Activated T-helper 17 cell treated with anti-CD3 and anti-CD28 coated beads, Interleukin-2, amount 50 U/mL, for 72 hours (primary cell): ENCODE measurements around the gene CTDSPL. TPM values are rescaled to one million over a fixed set of nuclear protein-coding genes. Genes with fewer than 3 reads are reported as not detected.
"Not testable (repeated sequence)": the region's sequence is repeated elsewhere in the genome, so short reads cannot be mapped to it uniquely, and the experiment has no call there.

Experiments
- ATAC-seq: fragments of 150-1000 bp; cut with Tn5 transposase; replicated peaks from 2 replicates; pipeline ENCODE4 v1.10.0; 2021; ENCODE audit warnings: mild to moderate bottlenecking, moderate library complexity
- H3K27ac Mint-ChIP-seq: one replicate; pipeline ENCODE4 v1.8.0; 2022; ENCODE audit warnings: mixed read lengths
- H3K27me3 Mint-ChIP-seq: one replicate; pipeline ENCODE4 v1.8.0; 2022; ENCODE audit warnings: mixed read lengths
- H3K36me3 Mint-ChIP-seq: one replicate; pipeline ENCODE4 v1.8.0; 2022; ENCODE audit warnings: low read depth, mild to moderate bottlenecking, mixed read lengths
- H3K4me1 Mint-ChIP-seq: one replicate; pipeline ENCODE4 v1.8.0; 2022; ENCODE audit warnings: mixed read lengths
- H3K4me3 Mint-ChIP-seq: one replicate; pipeline ENCODE4 v1.8.0; 2022; ENCODE audit warnings: mild to moderate bottlenecking, mixed read lengths
- H3K9me3 Mint-ChIP-seq: one replicate; pipeline ENCODE4 v1.8.0; 2022; ENCODE audit warnings: mixed read lengths
- total RNA-seq, 2 donors: library from RNA; stranded (reverse); gene quantifications; one replicate each; pipeline ENCODE4 v1.2.3, GENCODE V29; 2022

CTDSPL gene
- total RNA-seq, 2 donors from 2014 or later = 1.5 to 2.3 TPM

DNA sequence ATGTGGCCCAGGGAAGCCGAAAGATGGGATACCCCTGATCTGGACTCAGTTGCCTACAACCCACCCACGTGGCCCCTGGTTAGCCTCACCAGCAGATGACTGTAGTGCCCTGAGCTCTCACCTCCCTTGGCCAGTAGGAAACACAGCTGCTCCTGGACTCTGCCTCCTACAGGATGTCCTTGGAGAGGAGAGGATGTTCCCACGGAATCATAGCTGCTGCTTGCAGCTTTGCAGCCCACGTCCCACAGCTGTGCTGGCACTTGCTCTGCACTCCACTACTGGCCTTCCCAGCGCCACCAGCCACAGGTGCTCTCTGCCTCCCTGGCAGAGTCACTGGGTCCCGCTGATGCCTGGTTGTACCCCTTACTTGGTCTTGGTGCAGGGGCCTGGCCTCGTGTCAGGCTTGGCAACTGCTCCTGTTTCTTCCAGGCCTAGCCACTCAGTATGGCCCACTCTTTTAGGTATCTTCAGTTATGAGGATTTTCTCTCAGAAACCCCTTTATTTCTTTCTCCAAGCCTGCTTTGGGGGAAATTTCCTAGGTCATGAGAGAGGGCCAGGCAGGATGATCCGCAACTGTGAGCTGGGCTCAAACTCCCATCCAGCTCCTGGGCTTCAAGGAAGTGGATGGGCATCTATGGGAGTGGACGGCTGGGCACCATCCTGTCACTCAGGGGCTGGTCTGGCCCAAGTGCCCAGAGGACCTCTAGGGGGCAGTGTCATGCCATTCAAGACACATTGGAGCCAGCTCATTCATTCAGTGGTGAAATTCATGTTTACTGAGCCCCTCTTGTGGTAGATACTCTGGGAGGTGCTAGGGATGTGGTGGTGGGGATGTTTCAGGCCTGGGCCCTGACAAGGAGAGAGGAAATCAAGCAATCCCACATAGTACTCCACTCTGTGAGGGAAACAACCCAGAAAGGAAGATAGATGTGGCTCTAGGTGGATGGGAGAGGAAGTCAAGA lies 112.7 kb downstream of the CTDSPL start:
- ATAC-seq = peak; percentile 98
- Mint-ChIP-seq H3K36me3 (no peaks in the 10 kb centered on the region), H3K27ac (peak overlapping the region; percentile 19), H3K9me3 (no peaks in the 10 kb centered on the region), H3K27me3 (no peaks in the 10 kb centered on the region), H3K4me3 (no peak overlapping the region), H3K4me1 (peaks cover 5% of the 10 kb centered on the region)

GRCh38 chr3:37979541-37980461 lies 118.1 kb downstream of the CTDSPL start:
- no peak for ATAC-seq
- H3K36me3 Mint-ChIP-seq = no peaks in the 10 kb centered on the region
- no peak overlapping the region for H3K27ac Mint-ChIP-seq
- H3K4me3 Mint-ChIP-seq = no peak overlapping the region
- H3K27me3 Mint-ChIP-seq = no peaks in the 10 kb centered on the region
- peaks cover 2% of the 10 kb centered on the region for H3K4me1 Mint-ChIP-seq
- no peaks in the 10 kb centered on the region for H3K9me3 Mint-ChIP-seq

GRCh38 chr3:37980462-37981347 lies 119.0 kb downstream of the CTDSPL start:
- H3K9me3 Mint-ChIP-seq = no peaks in the 10 kb centered on the region
- H3K4me1 Mint-ChIP-seq = no peaks in the 10 kb centered on the region
- no peak overlapping the region for H3K4me3 Mint-ChIP-seq
- no peak for ATAC-seq
- no peaks in the 10 kb centered on the region for H3K27me3 Mint-ChIP-seq
- no peak overlapping the region for H3K27ac Mint-ChIP-seq
- no peaks in the 10 kb centered on the region for H3K36me3 Mint-ChIP-seq

DNA sequence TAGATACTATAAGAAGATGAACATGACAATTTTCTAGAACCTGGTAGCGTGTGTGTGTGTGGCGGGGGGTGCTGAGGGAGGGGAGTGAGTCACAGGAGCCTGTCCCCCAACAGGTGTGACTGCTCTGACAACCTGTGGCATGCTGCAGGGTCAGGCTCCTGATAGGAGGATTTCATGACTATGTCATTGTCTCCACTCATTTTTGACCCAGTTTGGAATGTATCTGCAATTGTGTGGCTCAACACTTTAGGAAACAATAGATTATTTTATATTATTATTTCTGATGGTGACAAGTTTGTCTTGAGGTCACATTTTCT lies 119.6 kb downstream of the CTDSPL start:
- Mint-ChIP-seq H3K9me3 (no peaks in the 10 kb centered on the region), H3K36me3 (no peaks in the 10 kb centered on the region), H3K27ac (no peak overlapping the region), H3K4me1 (no peaks in the 10 kb centered on the region), H3K4me3 (no peak overlapping the region), H3K27me3 (no peaks in the 10 kb centered on the region)
- no peak for ATAC-seq

DNA sequence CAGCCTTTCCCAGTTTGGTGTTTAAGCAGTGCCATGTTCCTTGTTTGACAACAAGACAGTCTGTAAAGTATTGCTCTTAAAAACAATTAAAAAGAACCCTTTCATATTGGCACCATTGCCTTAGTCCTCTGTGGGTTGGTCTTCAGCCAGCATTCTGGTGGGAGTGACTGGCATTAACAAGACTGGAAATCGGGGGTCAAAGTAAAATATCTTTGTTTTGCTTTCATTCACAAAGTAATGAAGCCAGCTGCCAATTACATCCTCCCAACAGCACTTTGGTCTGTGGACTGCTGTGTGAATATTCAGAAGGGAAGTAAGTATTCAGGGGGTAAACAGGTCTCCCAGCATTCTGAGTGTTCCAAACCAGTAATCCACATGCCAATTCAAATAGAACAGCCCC lies 120.7 kb downstream of the CTDSPL start:
- Mint-ChIP-seq H3K27ac (no peak overlapping the region), H3K36me3 (no peaks in the 10 kb centered on the region), H3K4me3 (no peak overlapping the region), H3K27me3 (no peaks in the 10 kb centered on the region), H3K4me1 (no peaks in the 10 kb centered on the region), H3K9me3 (no peaks in the 10 kb centered on the region)
- no peak for ATAC-seq

GRCh38 chr3:37984051-37984450 lies 122.4 kb downstream of the CTDSPL start:
- Mint-ChIP-seq H3K4me3 (no peak overlapping the region), H3K4me1 (no peaks in the 10 kb centered on the region), H3K9me3 (no peaks in the 10 kb centered on the region), H3K36me3 (no peaks in the 10 kb centered on the region), H3K27ac (no peak overlapping the region), H3K27me3 (no peaks in the 10 kb centered on the region)
- no peak for ATAC-seq

- H3K4me3 Mint-ChIP-seq = no peak overlapping the region
- no peak overlapping the region for H3K27ac Mint-ChIP-seq
- H3K27me3 Mint-ChIP-seq = no peaks in the 10 kb centered on the region
- no peaks in the 10 kb centered on the region for H3K36me3 Mint-ChIP-seq
- H3K9me3 Mint-ChIP-seq = no peaks in the 10 kb centered on the region
- H3K4me1 Mint-ChIP-seq = no peaks in the 10 kb centered on the region
- ATAC-seq = no peak
Measured at GRCh38 chr3:37984596-37984995, 122.9 kb downstream of the CTDSPL start.

DNA sequence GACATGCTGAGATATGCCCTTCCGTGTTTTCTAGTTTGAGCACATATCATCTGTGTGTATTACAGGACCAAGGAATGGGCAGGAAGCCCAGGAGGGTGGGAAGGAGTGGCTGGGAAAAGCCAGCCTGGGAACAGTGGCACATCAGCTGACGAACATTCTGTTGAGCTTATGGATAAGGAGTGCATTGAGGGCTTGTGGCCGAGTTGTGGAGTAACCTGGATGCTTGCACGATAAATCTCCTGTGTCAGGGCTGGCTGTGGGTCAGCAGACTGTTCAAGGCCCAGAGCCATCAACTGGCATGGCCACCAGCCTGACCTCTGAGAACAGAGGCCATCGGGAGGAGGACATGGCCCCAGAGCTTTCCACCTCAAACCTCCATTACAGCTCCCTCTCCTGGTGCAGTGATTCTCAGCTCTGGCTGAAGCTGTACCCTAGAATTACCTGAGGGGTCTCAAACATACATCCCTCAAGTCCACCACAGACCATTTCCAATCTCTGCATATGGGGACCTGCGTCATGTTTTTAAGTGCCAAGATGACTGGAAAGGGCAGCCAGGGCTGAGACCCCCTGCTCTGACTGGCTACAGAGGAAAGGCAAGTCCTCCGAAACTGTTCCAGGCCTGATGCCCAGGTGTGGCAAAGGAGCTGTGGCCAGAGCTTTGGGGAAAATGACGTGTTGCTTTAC lies 124.1 kb downstream of the CTDSPL start:
- H3K9me3 Mint-ChIP-seq = no peaks in the 10 kb centered on the region
- no peak for ATAC-seq
- no peaks in the 10 kb centered on the region for H3K36me3 Mint-ChIP-seq
- H3K4me3 Mint-ChIP-seq = no peak overlapping the region
- no peaks in the 10 kb centered on the region for H3K27me3 Mint-ChIP-seq
- H3K4me1 Mint-ChIP-seq = no peaks in the 10 kb centered on the region
- no peak overlapping the region for H3K27ac Mint-ChIP-seq

DNA sequence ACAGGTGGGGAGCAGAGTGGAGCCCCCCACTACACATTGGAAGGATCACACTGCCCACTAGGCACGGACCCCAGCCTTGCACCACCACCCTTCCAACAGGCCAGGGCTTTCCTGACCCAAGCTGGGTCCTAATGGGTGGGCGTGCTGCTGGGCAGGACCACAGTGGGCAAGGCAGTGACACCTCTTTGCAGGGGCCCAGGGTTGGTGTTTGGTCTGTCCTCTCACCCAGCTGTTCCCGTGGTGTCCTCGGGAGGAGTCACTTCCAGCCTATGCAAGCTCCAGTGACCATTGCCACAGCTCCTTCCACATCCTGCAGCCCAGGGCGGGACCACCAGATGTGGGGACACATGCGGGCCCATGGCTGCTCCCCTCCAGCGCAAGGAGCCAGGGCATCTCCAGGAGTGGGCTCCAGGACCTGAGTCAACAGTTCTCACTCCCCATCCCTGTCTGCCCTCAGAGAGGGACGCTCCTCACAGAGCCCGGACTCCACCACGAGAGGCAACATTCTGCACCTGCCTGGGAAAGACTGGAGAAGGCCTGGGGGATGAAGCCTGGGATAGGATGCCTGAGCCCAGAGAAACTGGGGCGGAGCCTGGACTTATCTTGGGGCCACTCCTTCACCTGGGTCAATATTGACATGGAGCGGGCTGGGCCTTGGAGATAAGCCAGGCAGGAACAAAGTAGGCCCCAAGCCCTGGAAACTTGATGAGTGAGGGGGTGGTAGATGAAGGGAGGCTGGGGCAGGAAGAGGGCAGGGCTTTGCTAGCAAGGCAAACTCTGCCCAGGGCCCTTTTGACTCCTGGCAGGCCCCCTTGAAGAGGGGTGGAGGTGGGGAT lies 125.0 kb downstream of the CTDSPL start:
- Mint-ChIP-seq H3K27me3 (no peaks in the 10 kb centered on the region), H3K9me3 (no peaks in the 10 kb centered on the region), H3K27ac (no peak overlapping the region), H3K36me3 (no peaks in the 10 kb centered on the region), H3K4me3 (no peak overlapping the region), H3K4me1 (no peaks in the 10 kb centered on the region)
- ATAC-seq = no peak

DNA sequence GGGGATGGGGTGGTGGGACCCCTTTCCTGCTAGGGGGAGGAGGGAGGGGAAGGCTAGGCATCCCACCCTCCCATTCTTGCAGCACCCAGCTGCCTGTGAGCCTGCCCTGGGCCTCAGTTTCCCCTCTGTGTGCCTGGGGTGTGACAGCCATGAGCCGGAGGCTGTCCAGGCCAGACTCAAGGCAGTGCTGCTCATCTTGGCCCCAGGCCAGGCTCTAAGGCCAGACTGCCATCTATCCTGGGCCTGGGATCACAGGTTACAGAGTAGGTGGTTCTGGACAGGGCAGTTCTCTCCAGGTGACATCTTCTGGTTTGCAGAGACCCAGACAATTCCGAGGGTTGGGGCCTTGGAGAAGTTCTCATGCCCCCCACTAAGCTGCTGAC lies 125.6 kb downstream of the CTDSPL start:
- H3K9me3 Mint-ChIP-seq = no peaks in the 10 kb centered on the region
- H3K36me3 Mint-ChIP-seq = no peaks in the 10 kb centered on the region
- H3K4me1 Mint-ChIP-seq = no peaks in the 10 kb centered on the region
- no peak overlapping the region for H3K4me3 Mint-ChIP-seq
- no peaks in the 10 kb centered on the region for H3K27me3 Mint-ChIP-seq
- no peak for ATAC-seq
- no peak overlapping the region for H3K27ac Mint-ChIP-seq

DNA sequence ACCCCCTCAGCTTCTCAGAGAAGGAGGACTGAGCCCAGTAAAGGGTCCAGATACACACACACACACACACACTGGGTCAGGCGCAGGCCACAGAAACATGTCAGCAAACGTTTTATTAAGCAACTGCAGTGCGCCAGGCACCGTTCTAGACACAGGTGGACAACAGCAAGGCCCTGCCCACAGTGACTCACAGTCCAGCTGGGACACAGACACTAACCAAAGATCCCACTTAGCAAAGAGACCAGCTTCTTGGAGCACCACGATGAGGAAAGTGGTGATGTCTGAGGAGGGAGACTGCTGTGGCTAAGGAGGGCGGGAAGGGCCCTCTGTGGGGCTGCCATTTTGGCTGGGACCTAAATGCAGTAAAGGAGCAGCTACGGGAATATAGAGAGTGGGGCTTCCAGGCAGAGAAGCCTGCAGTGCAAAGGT lies 126.1 kb downstream of the CTDSPL start:
- Mint-ChIP-seq H3K27me3 (no peaks in the 10 kb centered on the region), H3K9me3 (no peaks in the 10 kb centered on the region), H3K36me3 (no peaks in the 10 kb centered on the region), H3K4me3 (no peak overlapping the region), H3K27ac (no peak overlapping the region), H3K4me1 (no peaks in the 10 kb centered on the region)
- no peak for ATAC-seq

DNA sequence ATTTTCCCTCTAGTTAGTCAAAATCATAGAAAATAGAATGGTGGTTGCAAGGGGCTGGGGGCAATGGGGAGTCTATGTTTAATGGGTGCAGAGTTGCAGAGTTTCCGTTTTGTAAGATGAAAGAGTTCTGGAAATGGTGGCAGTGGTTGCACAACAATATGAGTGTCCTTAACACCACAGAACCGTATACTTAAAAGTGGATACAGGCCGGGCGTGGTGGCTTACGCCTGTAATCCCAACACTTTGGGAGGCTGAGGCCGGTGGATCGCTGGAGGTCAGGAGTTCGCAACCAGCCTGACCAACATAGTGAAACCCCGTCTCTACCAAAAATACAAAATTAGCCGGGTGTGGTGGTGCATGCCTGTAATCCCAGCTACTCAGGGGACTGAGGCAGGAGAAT lies 126.7 kb downstream of the CTDSPL start:
- not testable (repeated sequence) for ATAC-seq, H3K36me3 Mint-ChIP-seq, H3K9me3 Mint-ChIP-seq, H3K4me1 Mint-ChIP-seq, H3K4me3 Mint-ChIP-seq, H3K27ac Mint-ChIP-seq, H3K27me3 Mint-ChIP-seq

DNA sequence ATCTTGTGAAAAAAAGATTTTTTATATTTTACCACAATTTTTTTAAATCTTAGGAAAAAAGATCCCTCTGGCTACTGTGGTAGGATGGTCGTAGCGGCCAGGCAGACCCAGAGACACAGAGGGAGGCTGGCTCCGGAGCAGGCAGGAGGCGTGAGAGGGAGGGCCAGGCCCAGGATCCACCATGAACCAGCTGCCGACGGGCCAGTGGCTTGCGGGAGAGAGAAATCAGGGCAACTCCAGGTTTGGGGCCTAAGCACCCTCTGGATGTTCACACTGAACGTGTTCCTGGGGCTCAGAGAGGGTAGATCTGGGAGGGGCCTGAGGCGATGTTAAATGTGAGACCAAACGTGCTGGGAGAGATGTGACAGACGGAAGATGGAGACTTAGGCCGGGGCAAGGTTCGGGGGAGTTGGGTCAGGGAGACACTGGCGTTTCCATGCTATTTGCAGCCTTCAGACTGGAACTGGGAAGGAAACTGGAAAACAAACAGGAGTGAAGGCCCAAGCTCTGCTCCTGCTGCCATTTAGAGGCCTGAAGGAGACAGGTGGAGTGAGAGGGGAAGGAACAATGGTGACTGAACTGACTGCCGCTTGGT lies 127.3 kb downstream of the CTDSPL start:
- Mint-ChIP-seq H3K4me3 (no peak overlapping the region), H3K27me3 (no peaks in the 10 kb centered on the region), H3K9me3 (no peaks in the 10 kb centered on the region), H3K36me3 (no peaks in the 10 kb centered on the region), H3K27ac (peak overlapping the region; percentile 31), H3K4me1 (no peaks in the 10 kb centered on the region)
- no peak for ATAC-seq
